ENCODE results near the gene YIF1A. TPM values are rescaled to one million over a fixed set of nuclear protein-coding genes. Genes with fewer than 3 reads are reported as not detected.
"Not testable (repeated sequence)": the region's sequence is repeated elsewhere in the genome, so short reads cannot be mapped to it uniquely, and the experiment has no call there.

Gene YIF1A
- total and polyA plus RNA-seq, 5 donors from 2014 or later = 29.3 to 71.3 (median 48.6) TPM

- Mint-ChIP-seq H3K4me1 (peaks cover 0 to 18% (median 12%) of the 10 kb centered on the region in 4 donors), H3K27me3 (peaks cover 5% of the 10 kb centered on the region), H3K4me3 (peak overlapping the region in 2 of 4 donors; percentile 38 to 63), H3K9me3 (no peaks in the 10 kb centered on the region), H3K36me3 (peaks cover 10% of the 10 kb centered on the region), H3K27ac (no peak overlapping the region)
- ATAC-seq (ENCODE audit: low read depth in 2 of 2) = no peak
- peaks cover 18% of the 10 kb centered on the region for H3K4me1 ChIP-seq (ENCODE audit: control insufficient read depth, insufficient read depth, low read length, poor library complexity, severe bottlenecking)
- DNase-seq = no peak
- no peak overlapping the region for H3K27ac ChIP-seq (ENCODE audit: insufficient read depth, low read length, poor library complexity, severe bottlenecking)
- H3K9me3 ChIP-seq (ENCODE audit: control insufficient read depth in 2 of 2, low read length in 2 of 2) = no peaks in the 10 kb centered on the region
- peaks cover 27% of the 10 kb centered on the region for H3K36me3 ChIP-seq (ENCODE audit: control insufficient read depth, insufficient read depth, low read length)
- no peak overlapping the region for H3K4me3 ChIP-seq (ENCODE audit: low read depth, low read length)
- H3K27me3 ChIP-seq (ENCODE audit: control insufficient read depth, insufficient read depth, low read length) = no peaks in the 10 kb centered on the region
Observed at GRCh38 chr11:66262191-66262590, 26.8 kb downstream of the YIF1A start.

- ATAC-seq (ENCODE audit: low read depth in 2 of 2) = no peak
- H3K4me3 Mint-ChIP-seq = peak overlapping the region in 1 of 4 donors; percentile 29
- no peak overlapping the region for H3K27ac Mint-ChIP-seq
- no peaks in the 10 kb centered on the region for H3K9me3 Mint-ChIP-seq
- peaks cover 0 to 19% (median 15%) of the 10 kb centered on the region in 4 donors for H3K4me1 Mint-ChIP-seq
- DNase-seq = no peak
- H3K36me3 ChIP-seq (ENCODE audit: control insufficient read depth, insufficient read depth, low read length) = peaks cover 27% of the 10 kb centered on the region
- H3K36me3 Mint-ChIP-seq = peaks cover 10% of the 10 kb centered on the region
- no peak overlapping the region for H3K27ac ChIP-seq (ENCODE audit: insufficient read depth, low read length, poor library complexity, severe bottlenecking)
- H3K27me3 Mint-ChIP-seq = peaks cover 5% of the 10 kb centered on the region
- no peaks in the 10 kb centered on the region for H3K9me3 ChIP-seq (ENCODE audit: control insufficient read depth in 2 of 2, low read length in 2 of 2)
- H3K27me3 ChIP-seq (ENCODE audit: control insufficient read depth, insufficient read depth, low read length) = no peaks in the 10 kb centered on the region
- H3K4me3 ChIP-seq (ENCODE audit: low read depth, low read length) = no peak overlapping the region
- peaks cover 20% of the 10 kb centered on the region for H3K4me1 ChIP-seq (ENCODE audit: control insufficient read depth, insufficient read depth, low read length, poor library complexity, severe bottlenecking)
Observed at GRCh38 chr11:66261578-66261977, 27.4 kb downstream of the YIF1A start.

DNA sequence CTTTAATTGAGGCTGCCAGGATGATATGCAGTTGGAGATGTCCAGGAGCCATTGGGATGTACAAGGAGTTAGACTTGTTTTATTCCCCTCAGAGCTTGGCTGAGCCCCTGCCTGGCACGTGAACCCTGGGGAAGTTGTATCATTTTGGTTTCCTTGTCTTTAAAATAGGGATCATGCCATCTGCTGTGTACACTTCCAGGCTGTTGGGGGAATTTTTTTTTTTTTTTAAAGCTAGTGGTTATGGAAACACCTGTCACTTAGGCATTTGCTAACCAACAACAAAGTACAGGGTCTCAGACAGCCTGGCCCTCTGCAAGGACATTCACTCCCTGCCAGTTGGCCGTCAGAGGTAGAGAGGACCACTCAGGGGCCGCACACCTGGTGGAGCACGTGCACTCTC is 29.0 kb downstream of the YIF1A start:
- H3K27me3 ChIP-seq (ENCODE audit: control insufficient read depth, insufficient read depth, low read length) = no peaks in the 10 kb centered on the region
- H3K9me3 ChIP-seq (ENCODE audit: control insufficient read depth in 2 of 2, low read length in 2 of 2) = no peaks in the 10 kb centered on the region
- no peak overlapping the region for H3K4me3 ChIP-seq (ENCODE audit: low read depth, low read length)
- peaks cover 10% of the 10 kb centered on the region for H3K36me3 Mint-ChIP-seq
- no peak for DNase-seq
- peaks cover 5% of the 10 kb centered on the region for H3K27me3 Mint-ChIP-seq
- H3K9me3 Mint-ChIP-seq = no peaks in the 10 kb centered on the region
- peaks cover 26% of the 10 kb centered on the region for H3K4me1 ChIP-seq (ENCODE audit: control insufficient read depth, insufficient read depth, low read length, poor library complexity, severe bottlenecking)
- no peak for ATAC-seq (ENCODE audit: low read depth in 2 of 2)
- H3K4me1 Mint-ChIP-seq = peaks cover 0 to 31% (median 16%) of the 10 kb centered on the region in 4 donors
- H3K27ac Mint-ChIP-seq = peak overlapping the region in 2 of 3 donors; percentile 31 to 78
- H3K4me3 Mint-ChIP-seq = peak overlapping the region in 3 of 4 donors; percentile 40 to 94 (median 60)
- H3K27ac ChIP-seq (ENCODE audit: insufficient read depth, low read length, poor library complexity, severe bottlenecking) = no peak overlapping the region
- H3K36me3 ChIP-seq (ENCODE audit: control insufficient read depth, insufficient read depth, low read length) = peaks cover 27% of the 10 kb centered on the region

DNA sequence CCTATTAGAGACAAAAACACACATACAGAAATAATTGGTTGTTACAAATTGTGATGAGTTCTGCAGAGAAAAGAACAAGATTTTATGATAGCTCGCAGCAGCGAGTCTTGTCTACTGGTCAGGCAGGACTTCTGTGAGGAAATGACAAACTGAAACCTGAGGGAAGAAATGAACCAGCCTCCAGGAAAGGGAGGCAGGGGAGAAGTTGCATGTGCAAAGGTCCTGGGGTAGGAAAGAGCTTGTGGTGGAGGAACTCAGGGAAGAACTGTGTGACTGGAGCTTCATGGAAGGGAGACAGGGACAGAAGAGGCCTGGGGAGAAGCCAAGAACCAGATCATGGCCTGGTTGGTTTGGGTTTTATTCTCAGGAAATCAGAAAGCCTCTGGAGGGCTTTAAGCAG is 29.7 kb downstream of the YIF1A start:
- no peaks in the 10 kb centered on the region for H3K27me3 ChIP-seq (ENCODE audit: control insufficient read depth, insufficient read depth, low read length)
- H3K27ac ChIP-seq (ENCODE audit: insufficient read depth, low read length, poor library complexity, severe bottlenecking) = peak overlapping the region; percentile 99
- peaks cover 26% of the 10 kb centered on the region for H3K4me1 ChIP-seq (ENCODE audit: control insufficient read depth, insufficient read depth, low read length, poor library complexity, severe bottlenecking)
- ATAC-seq (ENCODE audit: low read depth in 2 of 2) (no peak), DNase-seq (no peak)
- Mint-ChIP-seq H3K9me3 (peaks cover 0 to 2% (median 0%) of the 10 kb centered on the region in 7 donors), H3K4me1 (peaks cover 0 to 31% (median 16%) of the 10 kb centered on the region in 4 donors), H3K27ac (peak overlapping the region in 2 of 3 donors; percentile 7 to 78), H3K36me3 (peaks cover 10% of the 10 kb centered on the region), H3K27me3 (peaks cover 5% of the 10 kb centered on the region), H3K4me3 (peak overlapping the region; percentile 40 to 94 (median 62))
- no peaks in the 10 kb centered on the region for H3K9me3 ChIP-seq (ENCODE audit: control insufficient read depth in 2 of 2, low read length in 2 of 2)
- H3K36me3 ChIP-seq (ENCODE audit: control insufficient read depth, insufficient read depth, low read length) = peaks cover 25% of the 10 kb centered on the region
- H3K4me3 ChIP-seq (ENCODE audit: low read depth, low read length) = no peak overlapping the region

DNA sequence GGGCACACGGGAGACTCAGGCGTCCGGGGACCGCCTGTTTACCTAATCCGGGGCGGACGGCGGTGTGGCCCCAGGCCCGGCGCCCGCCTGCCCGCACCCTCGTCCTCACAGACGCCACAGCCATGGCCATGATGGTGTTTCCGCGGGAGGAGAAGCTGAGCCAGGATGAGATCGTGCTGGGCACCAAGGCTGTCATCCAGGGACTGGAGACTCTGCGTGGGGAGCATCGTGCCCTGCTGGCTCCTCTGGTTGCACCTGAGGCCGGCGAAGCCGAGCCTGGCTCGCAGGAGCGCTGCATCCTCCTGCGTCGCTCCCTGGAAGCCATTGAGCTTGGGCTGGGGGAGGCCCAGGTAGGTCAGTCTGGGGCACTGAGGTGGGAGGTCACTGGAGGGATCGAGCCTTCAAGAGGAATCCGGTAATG is 30.5 kb downstream of the YIF1A start:
- Histone ChIP-seq H3K9me3 (ENCODE audit: control insufficient read depth in 2 of 2, low read length in 2 of 2) (no peaks in the 10 kb centered on the region), H3K36me3 (ENCODE audit: control insufficient read depth, insufficient read depth, low read length) (peaks cover 24% of the 10 kb centered on the region), H3K27me3 (ENCODE audit: control insufficient read depth, insufficient read depth, low read length) (no peaks in the 10 kb centered on the region), H3K4me3 (ENCODE audit: low read depth, low read length) (peak overlapping the region; percentile 27), H3K4me1 (ENCODE audit: control insufficient read depth, insufficient read depth, low read length, poor library complexity, severe bottlenecking) (peaks cover 26% of the 10 kb centered on the region), H3K27ac (ENCODE audit: insufficient read depth, low read length, poor library complexity, severe bottlenecking) (peak overlapping the region; percentile 99)
- Mint-ChIP-seq H3K36me3 (peaks cover 10% of the 10 kb centered on the region), H3K9me3 (peaks cover 0 to 2% (median 0%) of the 10 kb centered on the region in 7 donors), H3K27me3 (peaks cover 5% of the 10 kb centered on the region), H3K4me1 (peaks cover 0 to 33% (median 17%) of the 10 kb centered on the region in 4 donors), H3K4me3 (peak overlapping the region; percentile 94 to 96 (median 94)), H3K27ac (peak overlapping the region in 1 of 3 donors; percentile 79)
- DNase-seq = no peak
- no peak for ATAC-seq (ENCODE audit: low read depth in 2 of 2)

- not testable (repeated sequence) for H3K9me3 ChIP-seq (ENCODE audit: control insufficient read depth in 2 of 2, low read length in 2 of 2); H3K27me3 ChIP-seq (ENCODE audit: control insufficient read depth, insufficient read depth, low read length); H3K27me3 Mint-ChIP-seq; H3K36me3 ChIP-seq (ENCODE audit: control insufficient read depth, insufficient read depth, low read length); H3K27ac ChIP-seq (ENCODE audit: insufficient read depth, low read length, poor library complexity, severe bottlenecking); H3K9me3 Mint-ChIP-seq; DNase-seq; H3K4me3 ChIP-seq (ENCODE audit: low read depth, low read length); H3K4me3 Mint-ChIP-seq; ATAC-seq (ENCODE audit: low read depth in 2 of 2)
- Mint-ChIP-seq H3K27ac (peak overlapping the region; percentile 37 to 85 (median 49)), H3K4me1 (peaks cover 0 to 34% (median 17%) of the 10 kb centered on the region in 4 donors), H3K36me3 (peaks cover 12% of the 10 kb centered on the region)
- H3K4me1 ChIP-seq (ENCODE audit: control insufficient read depth, insufficient read depth, low read length, poor library complexity, severe bottlenecking) = peaks cover 17% of the 10 kb centered on the region
Observed at GRCh38 chr11:66253081-66253480, 35.9 kb downstream of the YIF1A start.

DNA sequence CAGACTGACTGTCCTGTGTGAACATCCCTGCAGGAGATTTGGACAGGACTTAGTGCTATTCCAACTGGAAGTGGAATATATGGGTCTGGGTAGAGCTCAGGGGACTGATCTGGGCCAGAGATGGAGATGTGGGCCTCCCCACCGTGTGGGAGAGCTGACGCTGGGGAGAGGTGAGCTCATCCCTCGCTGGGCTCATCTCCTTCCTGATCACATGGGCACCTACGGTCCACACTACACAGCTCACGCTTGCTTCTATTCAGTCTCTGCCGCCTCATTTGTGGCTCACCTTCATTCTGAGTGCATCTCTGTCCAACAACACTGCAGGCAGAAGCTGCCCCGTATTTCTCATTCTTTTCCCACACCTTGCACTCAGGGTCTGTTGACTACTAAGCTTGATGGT is 37.1 kb downstream of the YIF1A start:
- Histone ChIP-seq H3K27ac (ENCODE audit: insufficient read depth, low read length, poor library complexity, severe bottlenecking) (no peak overlapping the region), H3K4me3 (ENCODE audit: low read depth, low read length) (no peak overlapping the region), H3K36me3 (ENCODE audit: control insufficient read depth, insufficient read depth, low read length) (peaks cover 16% of the 10 kb centered on the region), H3K27me3 (ENCODE audit: control insufficient read depth, insufficient read depth, low read length) (no peaks in the 10 kb centered on the region), H3K9me3 (ENCODE audit: control insufficient read depth in 2 of 2, low read length in 2 of 2) (no peaks in the 10 kb centered on the region), H3K4me1 (ENCODE audit: control insufficient read depth, insufficient read depth, low read length, poor library complexity, severe bottlenecking) (peaks cover 8% of the 10 kb centered on the region)
- Mint-ChIP-seq H3K9me3 (peaks cover 0 to 3% (median 0%) of the 10 kb centered on the region in 7 donors), H3K4me3 (peak overlapping the region in 1 of 4 donors; percentile 24), H3K27me3 (no peaks in the 10 kb centered on the region), H3K27ac (peak overlapping the region; percentile 44 to 93 (median 74)), H3K4me1 (peaks cover 0 to 29% (median 14%) of the 10 kb centered on the region in 4 donors), H3K36me3 (peaks cover 16% of the 10 kb centered on the region)
- DNase-seq (no peak), ATAC-seq (ENCODE audit: low read depth in 2 of 2) (no peak)

DNA sequence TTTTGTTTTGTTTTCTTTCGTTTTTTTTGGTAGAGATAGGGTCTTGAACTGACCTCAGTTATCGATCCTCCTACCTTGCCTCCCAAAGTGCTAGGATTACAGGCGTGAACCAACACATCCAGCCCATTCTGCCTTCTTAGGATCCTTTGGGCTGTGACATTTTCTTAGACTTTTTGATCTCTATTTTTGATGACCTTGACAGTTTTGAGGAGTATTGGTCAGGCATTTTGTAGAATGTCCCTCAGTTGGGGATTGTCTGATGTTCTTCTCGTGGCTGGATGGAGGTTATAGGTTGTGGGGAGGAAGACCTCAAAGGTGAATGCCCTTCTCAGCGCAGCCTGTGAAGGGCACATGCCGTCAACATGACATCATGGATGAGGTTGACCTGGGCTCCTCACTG is 40.0 kb downstream of the YIF1A start:
- Mint-ChIP-seq H3K27me3 (no peaks in the 10 kb centered on the region), H3K27ac (peak overlapping the region in 1 of 3 donors; percentile 69), H3K9me3 (peaks cover 0 to 1% (median 0%) of the 10 kb centered on the region in 7 donors), H3K36me3 (peaks cover 22% of the 10 kb centered on the region), H3K4me1 (peaks cover 0 to 15% (median 10%) of the 10 kb centered on the region in 4 donors), H3K4me3 (peak overlapping the region in 1 of 4 donors; percentile 33)
- Histone ChIP-seq H3K36me3 (ENCODE audit: control insufficient read depth, insufficient read depth, low read length) (peaks cover 28% of the 10 kb centered on the region), H3K27me3 (ENCODE audit: control insufficient read depth, insufficient read depth, low read length) (no peaks in the 10 kb centered on the region), H3K4me3 (ENCODE audit: low read depth, low read length) (no peak overlapping the region), H3K9me3 (ENCODE audit: control insufficient read depth in 2 of 2, low read length in 2 of 2) (no peaks in the 10 kb centered on the region), H3K27ac (ENCODE audit: insufficient read depth, low read length, poor library complexity, severe bottlenecking) (no peak overlapping the region), H3K4me1 (ENCODE audit: control insufficient read depth, insufficient read depth, low read length, poor library complexity, severe bottlenecking) (no peaks in the 10 kb centered on the region)
- ATAC-seq (ENCODE audit: low read depth in 2 of 2) (no peak), DNase-seq (no peak)
